Trophoblast cell (in vitro differentiated cells and primary cell): ENCODE data around the gene KANSL2.

Experiments used
- DNase-seq, 2 donors: peaks; one replicate each; pipeline ENCODE4 v3.0.0-alpha.2; 2016
- H2AFZ ChIP-seq: 2 replicates; pipeline ENCODE4 v1.6.1; 2013; ENCODE audit warnings: low read length, moderate library complexity, mild to moderate bottlenecking; ENCODE audit not compliant: insufficient read depth, poor library complexity
- H2AK5ac ChIP-seq: 2 replicates; pipeline ENCODE4 v1.6.1; 2013; ENCODE audit warnings: mild to moderate bottlenecking, low read length
- H2BK120ac ChIP-seq: 2 replicates; pipeline ENCODE4 v1.6.1; 2013; ENCODE audit warnings: low read length, mild to moderate bottlenecking, moderate library complexity; ENCODE audit not compliant: insufficient read depth, poor library complexity
- H2BK12ac ChIP-seq: 2 replicates; pipeline ENCODE4 v1.6.1; 2013; ENCODE audit warnings: mild to moderate bottlenecking, low read length, moderate library complexity
- H2BK5ac ChIP-seq: 2 replicates; pipeline ENCODE4 v1.6.1; 2013; ENCODE audit warnings: low read length, low read depth, moderate library complexity, mild to moderate bottlenecking; ENCODE audit not compliant: poor library complexity
- H3K14ac ChIP-seq: 2 replicates; pipeline ENCODE4 v1.6.1; 2013; ENCODE audit warnings: mild to moderate bottlenecking, low read length
- H3K18ac ChIP-seq: 2 replicates; pipeline ENCODE4 v1.6.1; 2013; ENCODE audit warnings: mild to moderate bottlenecking, low read length
- H3K23ac ChIP-seq: 2 replicates; pipeline ENCODE4 v1.6.1; 2013; ENCODE audit warnings: low read length
- H3K27ac ChIP-seq: 2 replicates; pipeline ENCODE4 v1.5.1; 2013; ENCODE audit warnings: low read depth, mild to moderate bottlenecking, inconsistent platforms, low read length, moderate library complexity
- H3K27me3 ChIP-seq: 2 replicates; pipeline ENCODE4 v1.6.1; 2013; ENCODE audit warnings: inconsistent platforms, mild to moderate bottlenecking, low read length, moderate library complexity; ENCODE audit not compliant: insufficient read depth
- H3K36me3 ChIP-seq, 2 experiments: 1 replicate in 1 of 2; 2 replicates in 1 of 2; pipeline ENCODE4 v1.6.1; 2013; ENCODE audit warnings: low read length in 2 of 2, mild to moderate bottlenecking in 2 of 2, moderate library complexity in 1 of 2; ENCODE audit not compliant: insufficient read depth in 2 of 2, control insufficient read depth in 1 of 2
- H3K4ac ChIP-seq: 2 replicates; pipeline ENCODE4 v1.6.1; 2013; ENCODE audit warnings: low read depth, mild to moderate bottlenecking, low read length, moderate library complexity
- H3K4me1 ChIP-seq, 2 experiments: 1 replicate in 1 of 2; 2 replicates in 1 of 2; pipeline ENCODE4 v1.6.1; 2013; ENCODE audit warnings: low read length in 2 of 2, mild to moderate bottlenecking in 2 of 2, moderate library complexity in 1 of 2; ENCODE audit not compliant: insufficient read depth in 2 of 2, control insufficient read depth in 1 of 2
- H3K4me2 ChIP-seq: 2 replicates; pipeline ENCODE4 v1.6.1; 2013; ENCODE audit warnings: inconsistent platforms, mild to moderate bottlenecking, low read length, moderate library complexity
- H3K4me3 ChIP-seq: 2 replicates; pipeline ENCODE4 v1.5.1; 2013; ENCODE audit warnings: mild to moderate bottlenecking, low read depth, low read length, inconsistent platforms
- H3K79me1 ChIP-seq: one replicate; pipeline ENCODE4 v1.6.1; 2013; ENCODE audit warnings: low read length
- H3K79me2 ChIP-seq: 2 replicates; pipeline ENCODE4 v1.6.1; 2013; ENCODE audit warnings: low read length, mild to moderate bottlenecking; ENCODE audit not compliant: control insufficient read depth, insufficient read depth, poor library complexity
- H3K9ac ChIP-seq: 2 replicates; pipeline ENCODE4 v1.6.1; 2013; ENCODE audit warnings: mild to moderate bottlenecking, low read length
- H3K9me3 ChIP-seq: 2 replicates; pipeline ENCODE4 v1.6.1; 2013; ENCODE audit warnings: low read depth, mild to moderate bottlenecking, control low read depth, inconsistent platforms, low read length; ENCODE audit not compliant: insufficient read depth
- H4K12ac ChIP-seq: 2 replicates; pipeline ENCODE4 v1.6.1; 2013; ENCODE audit warnings: low read depth, mild to moderate bottlenecking, low read length, moderate library complexity
- H4K8ac ChIP-seq: 2 replicates; pipeline ENCODE4 v1.6.1; 2013; ENCODE audit warnings: low read depth, mild to moderate bottlenecking, low read length, moderate library complexity
- H4K91ac ChIP-seq: one replicate; pipeline ENCODE4 v1.6.1; 2013; ENCODE audit warnings: low read depth, mild to moderate bottlenecking, low read length, moderate library complexity
- WGBS: extraction: QIAGEN DNeasy Blood & Tissue Kit; methylation state at CpG from one replicate; pipeline ENCODE4 v1.1.7; 2013; ENCODE audit warnings: missing lambda C conversion rate; ENCODE audit not compliant: insufficient read length, insufficient coverage; ENCODE audit errors: extremely low coverage; 5-methylcytosine and 5-hydroxymethylcytosine counted together

The KANSL2 gene

GRCh38 chr12:48694038-48694437, 12.0 kb upstream of the KANSL2 start:
- Histone ChIP-seq H3K79me2 (no peaks in the 10 kb centered on the region), H3K4ac (no peak overlapping the region), H3K4me3 (no peak overlapping the region), H3K4me1 (no peaks in the 10 kb centered on the region), H4K91ac (no peak overlapping the region), H2BK12ac (no peak overlapping the region), H3K4me2 (no peak overlapping the region), H3K27me3 (no peaks in the 10 kb centered on the region), H3K79me1 (no peaks in the 10 kb centered on the region), H2BK120ac (no peak overlapping the region), H2BK5ac (no peak overlapping the region), H3K14ac (no peak overlapping the region), H3K9me3 (no peaks in the 10 kb centered on the region), H4K8ac (no peak overlapping the region), H4K12ac (no peak overlapping the region), H3K9ac (no peak overlapping the region), H3K18ac (no peak overlapping the region), H3K36me3 (peaks cover 24 to 32% of the 10 kb centered on the region in 2 experiments), H2AK5ac (no peak overlapping the region), H2AFZ (no peak overlapping the region), H3K23ac (no peak overlapping the region), H3K27ac (no peak overlapping the region)
- WGBS = no CpG with 5 or more reads among the region's 6 CpGs
- no peak for DNase-seq

- no peaks in the 10 kb centered on the region for H3K79me1 ChIP-seq
- DNase-seq = no peak
- no peak overlapping the region for H3K4ac ChIP-seq
- no peak overlapping the region for H3K4me3 ChIP-seq
- H2BK5ac ChIP-seq = no peak overlapping the region
- H3K23ac ChIP-seq = no peak overlapping the region
- no peak overlapping the region for H3K9ac ChIP-seq
- no CpG with 5 or more reads among the region's 6 CpGs for WGBS
- no peak overlapping the region for H3K4me2 ChIP-seq
- H2AFZ ChIP-seq = no peak overlapping the region
- H3K14ac ChIP-seq = no peak overlapping the region
- H3K18ac ChIP-seq = no peak overlapping the region
- H2BK12ac ChIP-seq = no peak overlapping the region
- no peak overlapping the region for H4K91ac ChIP-seq
- no peak overlapping the region for H2BK120ac ChIP-seq
- H3K27me3 ChIP-seq = no peaks in the 10 kb centered on the region
- H3K4me1 ChIP-seq = no peaks in the 10 kb centered on the region
- H2AK5ac ChIP-seq = no peak overlapping the region
- peaks cover 22 to 32% of the 10 kb centered on the region in 2 experiments for H3K36me3 ChIP-seq
- H3K27ac ChIP-seq = no peak overlapping the region
- no peaks in the 10 kb centered on the region for H3K9me3 ChIP-seq
- no peak overlapping the region for H4K8ac ChIP-seq
- no peaks in the 10 kb centered on the region for H3K79me2 ChIP-seq
- no peak overlapping the region for H4K12ac ChIP-seq
Observed at GRCh38 chr12:48693572-48693971, 11.5 kb upstream of the KANSL2 start.

GRCh38 chr12:48691826-48692487, 9.9 kb upstream of the KANSL2 start:
- no peaks in the 10 kb centered on the region for H3K9me3 ChIP-seq
- no peak overlapping the region for H3K18ac ChIP-seq
- H2BK120ac ChIP-seq = no peak overlapping the region

GRCh38 chr12:48690990-48691389, 9.0 kb upstream of the KANSL2 start:
- H3K9ac ChIP-seq = no peak overlapping the region
- H3K18ac ChIP-seq = no peak overlapping the region
- no peak overlapping the region for H3K4ac ChIP-seq
- H2BK5ac ChIP-seq = no peak overlapping the region
- peaks cover 0 to 4% of the 10 kb centered on the region in 2 experiments for H3K4me1 ChIP-seq
- H2BK120ac ChIP-seq = no peak overlapping the region
- H3K4me3 ChIP-seq = no peak overlapping the region
- no peak overlapping the region for H2AFZ ChIP-seq
- no CpG with 5 or more reads among the region's 4 CpGs for WGBS
- H3K27ac ChIP-seq = no peak overlapping the region
- peaks cover 15 to 25% of the 10 kb centered on the region in 2 experiments for H3K36me3 ChIP-seq
- no peak overlapping the region for H2BK12ac ChIP-seq
- H2AK5ac ChIP-seq = no peak overlapping the region
- H4K91ac ChIP-seq = no peak overlapping the region
- H3K79me2 ChIP-seq = no peaks in the 10 kb centered on the region
- no peaks in the 10 kb centered on the region for H3K9me3 ChIP-seq
- H3K79me1 ChIP-seq = no peaks in the 10 kb centered on the region
- H4K8ac ChIP-seq = no peak overlapping the region
- H4K12ac ChIP-seq = no peak overlapping the region
- no peaks in the 10 kb centered on the region for H3K27me3 ChIP-seq
- no peak overlapping the region for H3K23ac ChIP-seq
- H3K4me2 ChIP-seq = no peak overlapping the region
- no peak overlapping the region for H3K14ac ChIP-seq
- DNase-seq = no peak

More at GRCh38 chr12:48691826-48692487, 9.9 kb upstream of the KANSL2 start:
- no peak overlapping the region for H2AFZ ChIP-seq
- no peaks in the 10 kb centered on the region for H3K79me2 ChIP-seq
- no peak overlapping the region for H2BK5ac ChIP-seq
- H3K4ac ChIP-seq = no peak overlapping the region
- H3K4me2 ChIP-seq = no peak overlapping the region
- H2AK5ac ChIP-seq = no peak overlapping the region
- H4K91ac ChIP-seq = no peak overlapping the region
- no peak overlapping the region for H3K9ac ChIP-seq
- no peaks in the 10 kb centered on the region for H3K27me3 ChIP-seq
- no peaks in the 10 kb centered on the region for H3K4me1 ChIP-seq
- H4K8ac ChIP-seq = no peak overlapping the region
- WGBS = no CpG with 5 or more reads among the region's 2 CpGs
- H3K36me3 ChIP-seq = peaks cover 18 to 29% of the 10 kb centered on the region in 2 experiments
- no peaks in the 10 kb centered on the region for H3K79me1 ChIP-seq
- no peak overlapping the region for H3K4me3 ChIP-seq
- H3K23ac ChIP-seq = no peak overlapping the region
- H3K14ac ChIP-seq = no peak overlapping the region
- no peak for DNase-seq
- H2BK12ac ChIP-seq = no peak overlapping the region
- H4K12ac ChIP-seq = no peak overlapping the region
- H3K27ac ChIP-seq = no peak overlapping the region
